Measurements from ENCODE around the gene DOCK4.
"Not testable (repeated sequence)": the region's sequence is repeated elsewhere in the genome, so short reads cannot be mapped to it uniquely, and the experiment has no call there.

The DOCK4 gene

DNA sequence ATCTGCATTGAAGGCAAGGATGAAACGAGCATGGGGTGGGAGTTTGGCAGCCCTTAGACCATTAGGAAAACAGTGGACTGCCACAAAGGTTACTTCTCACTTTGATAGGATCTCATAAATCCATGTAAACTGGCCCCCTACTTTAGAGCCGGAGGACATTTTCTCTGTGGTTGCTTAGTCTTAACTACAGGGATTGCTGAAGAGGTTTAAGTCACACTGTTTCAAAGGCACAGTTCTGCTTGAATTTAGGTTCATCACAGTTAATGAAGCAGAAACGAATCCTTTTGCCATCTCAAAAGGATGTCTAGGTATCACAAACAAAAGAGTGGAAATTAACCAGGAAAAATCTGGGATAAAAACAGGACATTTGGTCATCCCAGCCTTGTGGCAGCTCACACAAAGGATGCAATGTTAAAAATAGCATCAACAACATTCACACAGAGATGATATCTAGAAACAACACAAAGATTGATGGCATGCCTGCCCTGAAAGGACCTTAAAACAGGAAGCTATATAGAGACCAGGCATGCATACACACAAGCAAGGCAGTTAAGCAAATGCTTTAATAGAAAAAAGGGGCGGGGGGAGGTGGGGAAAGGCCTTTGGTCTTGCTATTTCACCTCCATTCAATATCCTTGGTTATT is 74.0 kb downstream of the DOCK4 start:
- no peak overlapping the region for H3K4me3 ChIP-seq (ENCODE audit: low read depth, low read length)
- DNase-seq (ENCODE audit: low read depth), result no peak

DNA sequence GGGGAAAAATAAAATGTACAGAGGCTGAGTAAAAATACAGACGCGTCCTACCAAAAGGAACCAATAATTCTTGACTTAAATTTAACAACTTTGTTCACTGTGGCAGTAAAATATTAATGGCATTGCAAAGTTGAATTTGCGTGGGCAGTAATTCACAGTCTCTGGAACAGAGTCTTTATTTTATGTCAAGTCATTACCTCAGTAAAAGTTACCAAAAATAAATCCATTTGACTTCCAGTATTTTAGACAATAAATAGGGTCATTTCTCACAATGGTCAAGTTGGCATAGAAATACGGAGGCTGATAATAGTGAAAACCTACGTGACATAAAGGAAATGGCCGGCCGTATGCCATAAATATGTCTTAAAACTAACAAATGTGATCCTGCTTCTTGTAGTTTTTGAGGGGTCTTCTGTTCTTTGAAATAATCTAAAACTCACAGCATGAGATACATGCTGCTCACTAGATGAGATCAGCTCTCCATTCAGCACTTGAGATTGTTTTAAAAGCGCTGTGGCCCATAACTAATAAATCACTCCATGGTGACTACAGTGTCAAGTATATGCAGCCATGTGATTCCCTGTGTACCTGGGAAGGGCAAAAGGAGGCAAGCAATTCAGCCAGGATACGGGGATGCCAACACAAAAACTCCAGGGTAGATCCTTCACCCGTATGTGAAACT is 75.3 kb downstream of the DOCK4 start:
- TF ChIP-seq, protein P1, sequence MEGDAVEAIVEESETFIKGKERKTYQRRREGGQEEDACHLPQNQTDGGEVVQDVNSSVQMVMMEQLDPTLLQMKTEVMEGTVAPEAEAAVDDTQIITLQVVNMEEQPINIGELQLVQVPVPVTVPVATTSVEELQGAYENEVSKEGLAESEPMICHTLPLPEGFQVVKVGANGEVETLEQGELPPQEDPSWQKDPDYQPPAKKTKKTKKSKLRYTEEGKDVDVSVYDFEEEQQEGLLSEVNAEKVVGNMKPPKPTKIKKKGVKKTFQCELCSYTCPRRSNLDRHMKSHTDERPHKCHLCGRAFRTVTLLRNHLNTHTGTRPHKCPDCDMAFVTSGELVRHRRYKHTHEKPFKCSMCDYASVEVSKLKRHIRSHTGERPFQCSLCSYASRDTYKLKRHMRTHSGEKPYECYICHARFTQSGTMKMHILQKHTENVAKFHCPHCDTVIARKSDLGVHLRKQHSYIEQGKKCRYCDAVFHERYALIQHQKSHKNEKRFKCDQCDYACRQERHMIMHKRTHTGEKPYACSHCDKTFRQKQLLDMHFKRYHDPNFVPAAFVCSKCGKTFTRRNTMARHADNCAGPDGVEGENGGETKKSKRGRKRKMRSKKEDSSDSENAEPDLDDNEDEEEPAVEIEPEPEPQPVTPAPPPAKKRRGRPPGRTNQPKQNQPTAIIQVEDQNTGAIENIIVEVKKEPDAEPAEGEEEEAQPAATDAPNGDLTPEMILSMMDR (IDR thresholded peaks at IDR 0.05; ENCODE audit: low read depth, low read length, missing control alignments), result no peak
- no peak for DNase-seq (ENCODE audit: low read depth)
- no peak overlapping the region for H3K4me3 ChIP-seq (ENCODE audit: low read depth, low read length)

More for the DNA sequence above, 74.0 kb downstream of the DOCK4 start:
- TF ChIP-seq, protein P1 (IDR thresholded peaks at IDR 0.05; ENCODE audit: low read depth, low read length, missing control alignments), result no peak

DNA sequence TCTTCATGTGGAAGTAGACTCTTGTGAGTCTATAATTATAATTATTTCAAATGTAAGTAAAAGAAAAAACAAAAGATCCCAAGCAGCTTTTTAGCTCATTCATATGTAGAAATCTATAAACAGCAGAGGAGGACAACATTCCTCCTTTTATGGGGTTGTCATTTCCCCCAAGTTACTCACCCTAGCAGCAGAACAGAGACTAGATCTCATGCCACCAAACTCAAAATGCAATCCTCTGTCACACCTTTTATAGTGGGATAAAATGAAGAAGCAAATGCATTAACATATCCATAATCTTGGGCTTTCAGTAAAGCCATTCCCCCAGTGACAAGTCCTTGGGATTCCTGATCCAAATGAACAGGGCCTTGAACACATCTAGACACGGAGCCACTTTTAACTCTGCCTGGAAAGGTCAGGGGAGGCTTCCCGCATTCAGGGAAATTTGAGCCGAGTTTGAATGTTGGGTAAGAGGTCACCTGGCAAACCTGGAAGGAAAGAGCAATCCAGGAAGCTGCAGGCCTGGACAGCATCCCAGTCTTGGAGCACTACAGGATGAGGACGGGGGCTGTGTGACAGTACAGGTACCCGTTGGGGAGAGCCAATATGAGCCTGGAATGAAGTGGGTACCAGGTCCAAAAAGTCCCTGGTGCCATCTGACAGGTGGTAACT is 76.4 kb downstream of the DOCK4 start:
- no peak for DNase-seq (ENCODE audit: low read depth)
- TF ChIP-seq, protein P1 (IDR thresholded peaks at IDR 0.05; ENCODE audit: low read depth, low read length, missing control alignments), result no peak
- H3K4me3 ChIP-seq (ENCODE audit: low read depth, low read length), result no peak overlapping the region

DNA sequence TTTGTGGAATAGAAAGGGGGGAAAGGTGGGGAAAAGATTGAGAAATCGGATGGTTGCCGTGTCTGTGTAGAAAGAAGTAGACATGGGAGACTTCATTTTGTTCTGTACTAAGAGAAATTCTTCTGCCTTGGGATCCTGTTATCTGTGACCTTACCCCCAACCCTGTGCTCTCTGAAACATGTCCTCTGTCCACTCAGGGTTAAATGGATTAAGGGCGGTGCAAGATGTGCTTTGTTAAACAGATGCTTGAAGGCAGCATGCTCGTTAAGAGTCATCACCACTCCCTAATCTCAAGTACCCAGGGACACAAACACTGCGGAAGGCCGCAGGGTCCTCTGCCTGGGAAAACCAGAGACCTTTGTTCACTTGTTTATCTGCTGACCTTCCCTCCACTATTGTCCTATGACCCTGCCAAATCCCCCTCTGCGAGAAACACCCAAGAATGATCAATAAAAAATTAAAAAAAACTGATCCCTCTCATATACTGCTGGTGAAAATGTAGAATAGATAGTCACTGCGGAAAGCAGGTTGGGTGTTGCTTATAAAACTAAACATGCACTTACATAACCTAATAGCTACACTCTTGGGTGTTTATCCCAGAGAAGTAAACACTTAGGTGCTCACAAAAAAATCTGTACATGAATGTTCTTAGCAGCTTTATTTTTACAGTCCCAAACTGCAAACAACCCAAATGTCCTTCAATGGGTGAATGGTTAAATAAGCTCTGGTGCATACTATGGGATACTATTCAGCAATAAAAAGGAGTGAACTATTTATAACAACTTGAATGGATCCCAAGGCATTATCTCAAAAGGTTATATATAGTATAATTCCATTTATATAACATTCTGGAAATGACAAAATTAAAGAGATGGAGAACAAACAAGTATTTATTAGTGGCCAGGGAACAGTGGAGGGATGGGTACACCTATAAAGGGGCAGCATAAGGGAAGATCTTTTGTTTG is 77.5 kb downstream of the DOCK4 start:
- H3K4me3 ChIP-seq (ENCODE audit: low read depth, low read length); DNase-seq (ENCODE audit: low read depth): not testable (repeated sequence)

DNA sequence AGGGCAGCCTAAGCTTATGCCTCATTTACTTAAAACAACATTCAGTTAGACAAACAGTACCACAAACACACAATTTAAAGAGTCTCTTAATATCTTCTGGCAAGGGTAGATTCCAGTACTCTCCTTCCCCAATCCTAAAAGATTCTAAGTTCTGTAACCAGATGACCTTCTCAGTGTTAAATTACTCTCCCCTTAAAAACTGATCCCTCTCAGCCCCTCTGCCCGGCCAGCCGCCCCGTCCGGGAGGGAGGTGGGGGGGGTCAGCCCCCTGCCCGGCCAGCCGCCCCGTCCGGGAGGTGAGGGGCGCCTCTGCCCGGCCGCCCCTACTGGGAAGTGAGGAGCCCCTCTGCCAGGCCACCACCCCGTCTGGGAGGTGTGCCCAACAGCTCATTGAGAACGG is 78.2 kb downstream of the DOCK4 start:
- H3K4me3 ChIP-seq (ENCODE audit: low read depth, low read length); DNase-seq (ENCODE audit: low read depth): not testable (repeated sequence)

DNA sequence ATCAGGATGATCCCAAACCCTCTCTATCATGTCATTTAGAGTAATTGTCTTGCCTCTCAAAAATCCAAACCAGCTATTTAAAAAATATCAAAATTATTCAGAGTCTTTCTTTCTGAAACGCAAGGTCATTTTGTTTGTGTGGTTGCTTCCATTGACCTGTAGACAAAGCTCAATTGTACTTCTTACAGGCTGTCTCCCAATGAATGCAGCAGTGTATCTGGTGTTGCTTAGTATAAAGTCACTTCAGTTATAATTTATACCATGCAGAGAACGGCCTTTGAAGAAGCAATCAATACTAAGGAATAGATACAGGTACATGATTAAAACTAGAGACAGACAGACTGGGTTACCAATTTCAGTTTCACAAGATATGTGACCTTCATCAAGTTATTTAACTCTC is 80.9 kb downstream of the DOCK4 start:
- H3K4me3 ChIP-seq (ENCODE audit: low read depth, low read length), result no peak overlapping the region
- DNase-seq (ENCODE audit: low read depth), result no peak
- TF ChIP-seq, protein P1 (IDR thresholded peaks at IDR 0.05; ENCODE audit: low read depth, low read length, missing control alignments), result no peak

DNA sequence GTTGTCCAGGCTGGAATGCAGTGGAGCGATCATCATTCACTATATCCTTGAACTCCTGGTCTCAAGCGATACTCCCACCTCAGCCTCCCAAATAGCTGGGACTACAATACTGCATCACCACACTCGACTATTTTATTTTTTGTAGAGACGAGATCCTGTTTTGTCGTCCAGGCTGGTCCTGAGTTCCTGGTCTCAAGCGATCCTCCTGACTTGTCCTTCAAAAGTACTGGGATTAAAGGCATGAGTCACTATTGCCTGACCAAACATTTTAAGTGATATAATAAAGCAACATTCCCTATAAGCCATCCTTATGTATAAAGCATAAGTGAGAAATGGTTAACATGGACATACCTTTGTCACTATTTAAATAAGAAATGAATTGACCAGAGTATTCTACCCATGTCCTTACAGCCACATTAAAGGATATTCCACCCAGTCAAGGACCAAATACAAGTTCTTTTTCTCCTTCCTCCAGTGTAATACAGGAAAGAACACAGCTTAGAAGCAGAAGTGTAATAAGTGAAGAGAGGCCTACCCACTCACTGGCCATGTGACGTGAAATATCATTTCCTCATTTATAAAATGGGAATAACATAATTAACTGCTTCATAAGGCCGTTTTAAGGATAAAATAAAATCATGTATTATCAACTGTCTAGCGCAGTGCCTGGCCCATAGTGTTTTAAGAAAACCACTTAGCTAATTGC is 82.0 kb downstream of the DOCK4 start:
- DNase-seq (ENCODE audit: low read depth), result no peak
- TF ChIP-seq, protein P1 (IDR thresholded peaks at IDR 0.05; ENCODE audit: low read depth, low read length, missing control alignments), result no peak
- no peak overlapping the region for H3K4me3 ChIP-seq (ENCODE audit: low read depth, low read length)
